K562 (cell line): ENCODE measurements around the gene EDARADD. TPM values are rescaled to one million over a fixed set of nuclear protein-coding genes. Genes with fewer than 3 reads are reported as not detected.

Experiments
- ATAC-seq: fragments of 200-7000 bp; cut with Tn5 transposase; 3 replicates; pipeline ENCODE4 v1.9.1; 2020; ENCODE audit warnings: moderate library complexity
- BruUV-seq: library from RNA; stranded (reverse); fragments of 400-500 nt; replicated peaks from 2 replicates; lab custom pipeline; 2021; lab: Mats Ljungman, UMichigan
- CTCF ChIA-PET: fragments of 300-600 bp; formaldehyde crosslinking; extraction: SDS; loops from one replicate; lab custom pipeline; 2021; ENCODE audit warnings: low intra/inter-chr PET ratio; lab: Yijun Ruan, JAX
- POLR2A ChIA-PET: fragments of 300-600, 350-650 bp; sonication (Branson Sonifier 250); formaldehyde crosslinking; extraction: SDS; loops from one replicate; lab custom pipeline; 2021; ENCODE audit warnings: antibody characterized with exemption, inconsistent platforms; lab: Yijun Ruan, JAX
- DNase-seq, 4 experiments: peaks; one replicate each; pipeline versions ENCODE4 v3.0.0 to v3.0.0-alpha.2; 2011 to 2018; ENCODE audit warnings: low spot score in 3 of 4, mixed read lengths in 3 of 4; ENCODE audit errors: extremely low read depth in 1 of 4
- FAIRE-seq: peaks from 2 replicates; lab custom pipeline; 2011; peaks lifted over from hg19 to GRCh38; lab: Jason Lieb, UNC
- H2AFZ ChIP-seq: 2 replicates; pipeline ENCODE4 v1.6.0; 2011; ENCODE audit warnings: low read depth, low read length, control low read depth, inconsistent platforms
- H3K27ac ChIP-seq: fragments of 200-600 bp; 3 replicates; pipeline ENCODE4 v1.8.0; 2011; ENCODE audit warnings: low read depth, mild to moderate bottlenecking, control low read depth, inconsistent platforms, low read length, moderate library complexity, mixed read lengths; ENCODE audit errors: extremely low read depth
- H3K27me3 ChIP-seq, 2 experiments: fragments of 300-600 bp in 1 of 2; 2 replicates in 1 of 2; 3 replicates in 1 of 2; pipeline versions ENCODE4 v1.6.0 to v1.8.0; 2011; ENCODE audit warnings: inconsistent platforms in 2 of 2, low read length in 2 of 2, mild to moderate bottlenecking in 1 of 2, mixed read lengths in 1 of 2, moderate library complexity in 1 of 2; ENCODE audit not compliant: control insufficient read depth in 2 of 2, insufficient read depth in 2 of 2
- H3K36me3 ChIP-seq: fragments of 300-600 bp; 3 replicates; pipeline ENCODE4 v1.8.0; 2011; ENCODE audit warnings: mild to moderate bottlenecking, low read length, inconsistent platforms; ENCODE audit not compliant: control insufficient read depth, insufficient read depth
- H3K4me1 ChIP-seq, 2 experiments: fragments of 200-600 bp in 1 of 2; replicated peaks in 1 of 2; 2 replicates in 1 of 2; 3 replicates in 1 of 2; pipeline versions ENCODE4 v1.5.1 to v1.8.0; 2011; ENCODE audit warnings: inconsistent platforms in 2 of 2, low read length in 2 of 2, mild to moderate bottlenecking in 1 of 2, mixed read lengths in 1 of 2, moderate library complexity in 1 of 2; ENCODE audit not compliant: control insufficient read depth in 2 of 2, insufficient read depth in 2 of 2
- H3K4me2 ChIP-seq: 2 replicates; pipeline ENCODE4 v1.6.1; 2011; ENCODE audit warnings: low read length, control low read depth, inconsistent platforms, mixed read lengths; ENCODE audit not compliant: insufficient read depth
- H3K4me3 ChIP-seq: fragments of 200-600 bp; sonication (generic), shearing (Covaris generic); 2 replicates; pipeline ENCODE4 v1.5.1; 2016; ENCODE audit warnings: control low read depth, inconsistent platforms
- H3K79me2 ChIP-seq: fragments of 200-600 bp; 3 replicates; pipeline ENCODE4 v1.8.0; 2011; ENCODE audit warnings: low read length, inconsistent platforms; ENCODE audit not compliant: control insufficient read depth, insufficient read depth
- H3K9ac ChIP-seq, 2 experiments: 2 replicates each; pipeline versions ENCODE4 v1.6.0 to v1.6.1; 2011; ENCODE audit warnings: low read depth in 2 of 2, low read length in 2 of 2, control low read depth in 1 of 2, inconsistent platforms in 1 of 2, mild to moderate bottlenecking in 1 of 2, mixed read lengths in 1 of 2; ENCODE audit not compliant: insufficient read depth in 1 of 2
- H3K9me1 ChIP-seq: one replicate; pipeline ENCODE4 v1.6.0; 2011; ENCODE audit warnings: inconsistent platforms, mild to moderate bottlenecking, low read length, moderate library complexity; ENCODE audit not compliant: control insufficient read depth, insufficient read depth
- H3K9me3 ChIP-seq: replicated peaks from 2 replicates; pipeline ENCODE4 v1.5.1; 2011; ENCODE audit warnings: low read depth, low read length, inconsistent platforms; ENCODE audit not compliant: control insufficient read depth, insufficient read depth
- H4K20me1 ChIP-seq: replicated peaks from 2 replicates; pipeline ENCODE4 v1.6.1; 2011; ENCODE audit warnings: low read length, inconsistent platforms, mixed read lengths; ENCODE audit not compliant: control insufficient read depth, insufficient read depth
- ADNP ChIP-seq: fragments of 200-800 bp; sonication (Bioruptor generic); IDR thresholded peaks from 2 replicates; pipeline ENCODE4 v1.6.1; 2016; ENCODE audit warnings: missing genetic modification characterization, missing compliant biosample characterization
- ARNT ChIP-seq, 2 experiments: fragments of 450-650 bp; IDR thresholded peaks; 2 replicates each; pipeline ENCODE4 v1.6.1; 2016; ENCODE audit warnings: mild to moderate bottlenecking in 1 of 2
- CBX1 ChIP-seq: sonication (generic); IDR thresholded peaks from 2 replicates; pipeline ENCODE4 v1.6.1; 2016; ENCODE audit warnings: antibody characterized with exemption, low read depth, mild to moderate bottlenecking
- CHD4 ChIP-seq: fragments of 200-600 bp; sonication (generic); IDR thresholded peaks from 3 replicates; pipeline ENCODE4 v1.6.1; 2012; ENCODE audit warnings: low read depth, mild to moderate bottlenecking, mixed read lengths, low read length, inconsistent platforms; ENCODE audit not compliant: insufficient read depth, insufficient replicate concordance, poor library complexity, severe bottlenecking
- COPS2 ChIP-seq: fragments of 450-650 bp; conservative IDR thresholded peaks from 2 replicates; pipeline ENCODE4 v1.6.1; 2016; ENCODE audit warnings: mild to moderate bottlenecking, moderate library complexity
- KDM1A ChIP-seq, 2 experiments: fragments of 450-650 bp; IDR thresholded peaks; 2 replicates each; pipeline ENCODE4 v1.6.1; 2016; ENCODE audit warnings: mild to moderate bottlenecking in 2 of 2
- NFIX ChIP-seq: fragments of 250-450 bp; sonication (Bioruptor Pico); IDR thresholded peaks from 2 replicates; pipeline ENCODE4 v1.4.0; 2020; ENCODE audit warnings: low read depth, mild to moderate bottlenecking, moderate library complexity
- RBM14 ChIP-seq: fragments of 200-400 bp; formaldehyde crosslinking; IDR thresholded peaks from 2 replicates; pipeline ENCODE4 v1.6.1; 2018; ENCODE audit warnings: low read depth, mild to moderate bottlenecking, low read length, moderate library complexity, borderline replicate concordance; ENCODE audit not compliant: insufficient read depth
- RCOR1 ChIP-seq, 2 experiments: IDR thresholded peaks; 2 replicates each; pipeline ENCODE4 v1.6.1; 2012; ENCODE audit warnings: low read depth in 2 of 2, low read length in 2 of 2, borderline replicate concordance in 1 of 2, improper control_type of control experiment in 1 of 2
- SIRT6 ChIP-seq: IDR thresholded peaks from one replicate; pipeline ENCODE4 v1.6.1; 2012; ENCODE audit warnings: low read depth, mild to moderate bottlenecking, control low read depth, inconsistent platforms, low read length, moderate library complexity
- ZC3H4 ChIP-seq: sonication (generic); formaldehyde crosslinking; IDR thresholded peaks from 2 replicates; pipeline ENCODE4 v1.9.0; 2021; ENCODE audit warnings: missing genetic modification reagents, borderline replicate concordance
- ZC3H8 ChIP-seq: fragments of 450-650 bp; IDR thresholded peaks from 2 replicates; pipeline ENCODE4 v1.6.1; 2017
- ZFP30 ChIP-seq: fragments of 250-450 bp; sonication (Bioruptor Pico); IDR thresholded peaks from 2 replicates; pipeline ENCODE4 v1.8.0; 2022; ENCODE audit warnings: moderate library complexity, mild to moderate bottlenecking, inconsistent platforms, borderline replicate concordance
- ZNF274 ChIP-seq: IDR thresholded peaks from 2 replicates; pipeline ENCODE4 v1.6.1; 2011; ENCODE audit warnings: low read depth, mild to moderate bottlenecking, low read length, moderate library complexity, borderline replicate concordance
- WGBS: fragments of 100-300 bp; shearing (Covaris generic); methylation state at CpG from one replicate; pipeline ENCODE4 v1.1.6; 2016; ENCODE audit warnings: low coverage, mixed read lengths; ENCODE audit not compliant: insufficient coverage; ENCODE audit errors: missing lambda C conversion rate; 5-methylcytosine and 5-hydroxymethylcytosine counted together
- in situ Hi-C: fragments of 300-500 bp; cut with MboI; formaldehyde crosslinking; loops from 4 replicates; pipeline ENCODE4 v1.15.0; 2018; ENCODE audit warnings: inconsistent platforms, mixed read lengths
- intact Hi-C: fragments of 100-400 bp; cut with micrococcal nuclease; formaldehyde crosslinking; loops from 2 replicates; pipeline ENCODE4 v1.14.2; 2022
- polyA plus RNA-seq, 8 experiments: library from polyadenylated mRNA; depleted of rRNA in 4 of 8; stranded (reverse) in 5 of 8; unstranded in 3 of 8; fragments of >200 nt; fragmentation: Nextera tagmentation in 2 of 8; fragmentation: Illumina TruSeq in 1 of 8; extraction: Ambion mirVana in 2 of 8; extraction: Trizol in 1 of 8; gene quantifications; 2 replicates each; pipeline versions ENCODE4 v1.2.1 to v1.2.3, GENCODE V29; 2011 to 2014; ENCODE audit warnings: inconsistent platforms in 1 of 8, missing spikeins in 1 of 8
- total RNA-seq, 7 experiments: library from RNA; depleted of rRNA in 6 of 7; stranded (reverse); fragments of >200 nt in 6 of 7; fragmentation: Illumina TruSeq in 2 of 7; extraction: Trizol in 2 of 7; gene quantifications; 2 replicates each; pipeline versions ENCODE4 v1.2.1 to v1.2.3, GENCODE V29; 2011 to 2021; ENCODE audit warnings: low replicate concordance in 1 of 7
- TF ChIP-seq, protein P1 (sequence below): sonication (generic); formaldehyde crosslinking; IDR thresholded peaks from 2 replicates; pipeline ENCODE4 v1.8.1; 2022; ENCODE audit warnings: missing genetic modification reagents
- TF ChIP-seq, protein P2 (sequence below), 2 experiments: IDR thresholded peaks; 2 replicates each; pipeline ENCODE4 v1.6.1; 2012; ENCODE audit warnings: improper control_type of control experiment in 2 of 2, low read depth in 2 of 2, low read length in 2 of 2, borderline replicate concordance in 1 of 2
- TF ChIP-seq, protein P3 (sequence below): fragments of 450-650 bp; IDR thresholded peaks from 2 replicates; pipeline ENCODE4 v1.6.1; 2016; ENCODE audit warnings: borderline replicate concordance

Gene EDARADD
- total and polyA plus RNA-seq, 9 of the 15 experiments (the other 6 are each of a cell fraction or from before 2014, with no cell fraction given), result 0.46 to 32.4 (median 20.6) TPM

DNA sequence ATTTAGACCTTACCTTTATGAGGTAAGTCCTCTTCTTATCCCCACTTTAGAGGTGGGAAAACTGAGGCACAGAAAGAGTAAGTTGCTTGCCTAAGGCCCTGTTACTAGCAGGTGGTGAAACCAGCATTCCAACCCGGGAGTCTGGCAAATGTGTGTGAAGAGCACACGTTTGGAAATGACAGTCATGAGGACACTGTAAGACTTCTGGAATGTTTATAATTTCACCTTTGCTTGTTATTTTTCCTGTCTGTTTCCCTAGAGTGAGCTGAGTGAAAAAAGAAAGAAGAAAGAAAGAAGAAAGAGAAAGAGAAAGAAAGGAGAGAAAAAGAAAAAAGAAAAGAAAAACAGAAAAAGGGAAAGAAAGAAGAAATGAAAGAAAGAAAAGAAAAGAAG lies 108.5 kb downstream of the EDARADD start:
- peaks cover 5 to 6% of the 10 kb centered on the region in 2 experiments; a peak in 3 of 5 replicates for H3K4me1 ChIP-seq
- peak; percentile 69 for FAIRE-seq
- TF ChIP-seq ARNT (IDR thresholded peaks at IDR 0.05) (0 out of 4 replicates have a peak, but pooled peaks of 1 of the 2 experiments have one; percentile 35), ZNF274 (no peak), RCOR1 (IDR thresholded peaks at IDR 0.05; ENCODE audit: borderline replicate concordance in 1 of 2, low read depth in 2 of 2, low read length in 2 of 2) (peak in 1 of 2 experiments; percentile 46; a peak in 1 of 4 replicates), ADNP (tag) (peak; percentile 72; the same call in 1 of the 2 replicates), ZC3H4 (CRISPR knock-in tag) (no peak), KDM1A (IDR thresholded peaks at IDR 0.05) (peak; percentile 63 to 73), CBX1 (peak; percentile 49; the same call in 1 of the 2 replicates), NFIX (CRISPR knock-in tag) (no peak), SIRT6 (no peak), RBM14 (no peak), ZFP30 (CRISPR knock-in tag) (no peak), CHD4 (peak; percentile 84), COPS2 (no peak), ZC3H8 (0 out of 2 replicates have a peak, but pooled peaks have one; percentile 70)
- TF ChIP-seq, protein P1, sequence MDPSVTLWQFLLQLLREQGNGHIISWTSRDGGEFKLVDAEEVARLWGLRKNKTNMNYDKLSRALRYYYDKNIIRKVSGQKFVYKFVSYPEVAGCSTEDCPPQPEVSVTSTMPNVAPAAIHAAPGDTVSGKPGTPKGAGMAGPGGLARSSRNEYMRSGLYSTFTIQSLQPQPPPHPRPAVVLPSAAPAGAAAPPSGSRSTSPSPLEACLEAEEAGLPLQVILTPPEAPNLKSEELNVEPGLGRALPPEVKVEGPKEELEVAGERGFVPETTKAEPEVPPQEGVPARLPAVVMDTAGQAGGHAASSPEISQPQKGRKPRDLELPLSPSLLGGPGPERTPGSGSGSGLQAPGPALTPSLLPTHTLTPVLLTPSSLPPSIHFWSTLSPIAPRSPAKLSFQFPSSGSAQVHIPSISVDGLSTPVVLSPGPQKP (CRISPR knock-in tag), result no peak
- TF ChIP-seq, protein P2, sequence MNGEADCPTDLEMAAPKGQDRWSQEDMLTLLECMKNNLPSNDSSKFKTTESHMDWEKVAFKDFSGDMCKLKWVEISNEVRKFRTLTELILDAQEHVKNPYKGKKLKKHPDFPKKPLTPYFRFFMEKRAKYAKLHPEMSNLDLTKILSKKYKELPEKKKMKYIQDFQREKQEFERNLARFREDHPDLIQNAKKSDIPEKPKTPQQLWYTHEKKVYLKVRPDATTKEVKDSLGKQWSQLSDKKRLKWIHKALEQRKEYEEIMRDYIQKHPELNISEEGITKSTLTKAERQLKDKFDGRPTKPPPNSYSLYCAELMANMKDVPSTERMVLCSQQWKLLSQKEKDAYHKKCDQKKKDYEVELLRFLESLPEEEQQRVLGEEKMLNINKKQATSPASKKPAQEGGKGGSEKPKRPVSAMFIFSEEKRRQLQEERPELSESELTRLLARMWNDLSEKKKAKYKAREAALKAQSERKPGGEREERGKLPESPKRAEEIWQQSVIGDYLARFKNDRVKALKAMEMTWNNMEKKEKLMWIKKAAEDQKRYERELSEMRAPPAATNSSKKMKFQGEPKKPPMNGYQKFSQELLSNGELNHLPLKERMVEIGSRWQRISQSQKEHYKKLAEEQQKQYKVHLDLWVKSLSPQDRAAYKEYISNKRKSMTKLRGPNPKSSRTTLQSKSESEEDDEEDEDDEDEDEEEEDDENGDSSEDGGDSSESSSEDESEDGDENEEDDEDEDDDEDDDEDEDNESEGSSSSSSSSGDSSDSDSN (IDR thresholded peaks at IDR 0.05; ENCODE audit: borderline replicate concordance in 1 of 2, low read depth in 2 of 2, low read length in 2 of 2), result no peak
- TF ChIP-seq, protein P3, sequence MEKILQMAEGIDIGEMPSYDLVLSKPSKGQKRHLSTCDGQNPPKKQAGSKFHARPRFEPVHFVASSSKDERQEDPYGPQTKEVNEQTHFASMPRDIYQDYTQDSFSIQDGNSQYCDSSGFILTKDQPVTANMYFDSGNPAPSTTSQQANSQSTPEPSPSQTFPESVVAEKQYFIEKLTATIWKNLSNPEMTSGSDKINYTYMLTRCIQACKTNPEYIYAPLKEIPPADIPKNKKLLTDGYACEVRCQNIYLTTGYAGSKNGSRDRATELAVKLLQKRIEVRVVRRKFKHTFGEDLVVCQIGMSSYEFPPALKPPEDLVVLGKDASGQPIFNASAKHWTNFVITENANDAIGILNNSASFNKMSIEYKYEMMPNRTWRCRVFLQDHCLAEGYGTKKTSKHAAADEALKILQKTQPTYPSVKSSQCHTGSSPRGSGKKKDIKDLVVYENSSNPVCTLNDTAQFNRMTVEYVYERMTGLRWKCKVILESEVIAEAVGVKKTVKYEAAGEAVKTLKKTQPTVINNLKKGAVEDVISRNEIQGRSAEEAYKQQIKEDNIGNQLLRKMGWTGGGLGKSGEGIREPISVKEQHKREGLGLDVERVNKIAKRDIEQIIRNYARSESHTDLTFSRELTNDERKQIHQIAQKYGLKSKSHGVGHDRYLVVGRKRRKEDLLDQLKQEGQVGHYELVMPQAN, result 0 out of 2 replicates have a peak, but pooled peaks have one; percentile 29

More for the DNA sequence above, 108.5 kb downstream of the EDARADD start:
- no peak overlapping the region for H3K4me3 ChIP-seq
- H3K79me2 ChIP-seq, result no peaks in the 10 kb centered on the region
- H3K9ac ChIP-seq, result no peak overlapping the region
- no peak overlapping the region; the same call in 2 of the 3 replicates for H3K27ac ChIP-seq
- H3K36me3 ChIP-seq, result no peaks in the 10 kb centered on the region
- no TSS peak for BruUV-seq
- no peaks in the 10 kb centered on the region for H4K20me1 ChIP-seq
- H3K9me1 ChIP-seq, result no peaks in the 10 kb centered on the region
- H3K4me2 ChIP-seq, result peak overlapping the region; percentile 68; the same call in 1 of the 2 replicates
- H2AFZ ChIP-seq, result peak overlapping the region; percentile 94
- 25% methylated on average over 2 of the region's 2 CpGs for WGBS
- no peaks in the 10 kb centered on the region for H3K9me3 ChIP-seq
- intact Hi-C loops, result no loop called here
- CTCF ChIA-PET, result no interaction called here
- in situ Hi-C loops, result no loop called here
- DNase-seq, result no peak
- ATAC-seq, result no peak
- POLR2A ChIA-PET, result interaction anchor here (0.6 to 0.9 kb wide), 4 partner anchors 16 to 395 kb away, joined by 3 to 4 read pairs (median 3); no protein-coding TSS in a partner anchor
- H3K27me3 ChIP-seq, result no peaks in the 10 kb centered on the region
